ENCODE results near the gene PATL2.

PATL2 gene

DNA sequence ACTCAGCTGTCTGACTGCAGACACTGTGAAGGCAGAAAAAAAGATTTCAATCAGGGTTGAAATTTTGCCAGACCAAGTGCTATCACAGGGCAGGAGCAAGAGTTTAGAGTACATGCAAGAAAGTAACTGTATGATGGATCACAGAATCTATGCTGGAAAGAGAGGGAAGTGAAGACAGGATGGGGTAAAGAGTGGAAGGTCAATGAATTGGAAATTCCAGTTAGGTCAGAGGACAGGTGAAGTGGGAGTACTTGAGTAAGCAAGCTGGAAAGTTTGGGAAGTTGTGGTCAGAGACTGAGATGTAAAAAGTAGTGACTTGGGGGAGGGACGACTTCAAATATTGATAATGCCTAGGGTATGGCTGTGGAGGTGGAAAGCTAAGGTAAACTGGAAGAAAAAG lies 54.8 kb downstream of the PATL2 start (continued):
- TF ChIP-seq, protein P1, sequence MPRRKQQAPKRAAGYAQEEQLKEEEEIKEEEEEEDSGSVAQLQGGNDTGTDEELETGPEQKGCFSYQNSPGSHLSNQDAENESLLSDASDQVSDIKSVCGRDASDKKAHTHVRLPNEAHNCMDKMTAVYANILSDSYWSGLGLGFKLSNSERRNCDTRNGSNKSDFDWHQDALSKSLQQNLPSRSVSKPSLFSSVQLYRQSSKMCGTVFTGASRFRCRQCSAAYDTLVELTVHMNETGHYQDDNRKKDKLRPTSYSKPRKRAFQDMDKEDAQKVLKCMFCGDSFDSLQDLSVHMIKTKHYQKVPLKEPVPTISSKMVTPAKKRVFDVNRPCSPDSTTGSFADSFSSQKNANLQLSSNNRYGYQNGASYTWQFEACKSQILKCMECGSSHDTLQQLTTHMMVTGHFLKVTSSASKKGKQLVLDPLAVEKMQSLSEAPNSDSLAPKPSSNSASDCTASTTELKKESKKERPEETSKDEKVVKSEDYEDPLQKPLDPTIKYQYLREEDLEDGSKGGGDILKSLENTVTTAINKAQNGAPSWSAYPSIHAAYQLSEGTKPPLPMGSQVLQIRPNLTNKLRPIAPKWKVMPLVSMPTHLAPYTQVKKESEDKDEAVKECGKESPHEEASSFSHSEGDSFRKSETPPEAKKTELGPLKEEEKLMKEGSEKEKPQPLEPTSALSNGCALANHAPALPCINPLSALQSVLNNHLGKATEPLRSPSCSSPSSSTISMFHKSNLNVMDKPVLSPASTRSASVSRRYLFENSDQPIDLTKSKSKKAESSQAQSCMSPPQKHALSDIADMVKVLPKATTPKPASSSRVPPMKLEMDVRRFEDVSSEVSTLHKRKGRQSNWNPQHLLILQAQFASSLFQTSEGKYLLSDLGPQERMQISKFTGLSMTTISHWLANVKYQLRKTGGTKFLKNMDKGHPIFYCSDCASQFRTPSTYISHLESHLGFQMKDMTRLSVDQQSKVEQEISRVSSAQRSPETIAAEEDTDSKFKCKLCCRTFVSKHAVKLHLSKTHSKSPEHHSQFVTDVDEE (CRISPR knock-in tag; IDR thresholded peaks at IDR 0.05) = no peak
- TF ChIP-seq RARB (CRISPR knock-in tag; IDR thresholded peaks at IDR 0.05) (no peak), ZNF565 (CRISPR knock-in tag; conservative IDR thresholded peaks at IDR 0.05; ENCODE audit: low read depth) (no peak)

DNA sequence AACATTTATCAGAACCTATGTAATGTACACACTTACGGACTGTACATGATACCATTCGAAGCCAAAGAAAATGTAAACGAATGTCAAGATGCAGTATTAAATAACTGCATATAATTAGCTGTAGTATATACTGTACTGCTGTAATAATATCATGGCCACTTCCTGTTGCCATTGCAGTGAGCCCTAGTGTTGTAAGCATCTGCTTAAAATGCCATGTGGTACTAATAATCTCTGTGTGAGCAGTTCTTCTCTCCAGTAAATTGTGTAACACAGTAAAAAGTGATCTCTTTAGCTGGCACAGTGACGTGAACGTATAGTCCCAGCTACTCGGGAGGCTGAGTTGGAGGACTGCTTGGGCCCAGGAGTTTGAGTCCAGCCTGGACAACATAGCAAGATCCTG lies 56.3 kb downstream of the PATL2 start:
- TF ChIP-seq ESRRG (CRISPR knock-in tag; IDR thresholded peaks at IDR 0.05) (no peak), ZNF8 (CRISPR knock-in tag; IDR thresholded peaks at IDR 0.05) (no peak), ZFP3 (CRISPR knock-in tag; IDR thresholded peaks at IDR 0.05) (no peak), TCF4 (CRISPR knock-in tag; IDR thresholded peaks at IDR 0.05; ENCODE audit: borderline replicate concordance) (no peak), SNAI2 (CRISPR knock-in tag; IDR thresholded peaks at IDR 0.05) (no peak), PPARA (CRISPR knock-in tag; IDR thresholded peaks at IDR 0.05; ENCODE audit: borderline replicate concordance) (no peak), RARB (CRISPR knock-in tag; IDR thresholded peaks at IDR 0.05) (no peak), ARNTL (CRISPR knock-in tag; IDR thresholded peaks at IDR 0.05; ENCODE audit: borderline replicate concordance, low read depth) (no peak), ZNF565 (CRISPR knock-in tag; conservative IDR thresholded peaks at IDR 0.05; ENCODE audit: low read depth) (no peak), GLIS3 (CRISPR knock-in tag; IDR thresholded peaks at IDR 0.05) (no peak), ZC3H10 (CRISPR knock-in tag; IDR thresholded peaks at IDR 0.05) (no peak), OSR1 (CRISPR knock-in tag; IDR thresholded peaks at IDR 0.05) (no peak), TOX (CRISPR knock-in tag; IDR thresholded peaks at IDR 0.05; ENCODE audit: borderline replicate concordance) (no peak), ISL1 (CRISPR knock-in tag; IDR thresholded peaks at IDR 0.05) (no peak), ZNF70 (CRISPR knock-in tag; IDR thresholded peaks at IDR 0.05) (no peak)
- TF ChIP-seq, protein P1 (CRISPR knock-in tag; IDR thresholded peaks at IDR 0.05) = no peak
- TF ChIP-seq, protein P2, sequence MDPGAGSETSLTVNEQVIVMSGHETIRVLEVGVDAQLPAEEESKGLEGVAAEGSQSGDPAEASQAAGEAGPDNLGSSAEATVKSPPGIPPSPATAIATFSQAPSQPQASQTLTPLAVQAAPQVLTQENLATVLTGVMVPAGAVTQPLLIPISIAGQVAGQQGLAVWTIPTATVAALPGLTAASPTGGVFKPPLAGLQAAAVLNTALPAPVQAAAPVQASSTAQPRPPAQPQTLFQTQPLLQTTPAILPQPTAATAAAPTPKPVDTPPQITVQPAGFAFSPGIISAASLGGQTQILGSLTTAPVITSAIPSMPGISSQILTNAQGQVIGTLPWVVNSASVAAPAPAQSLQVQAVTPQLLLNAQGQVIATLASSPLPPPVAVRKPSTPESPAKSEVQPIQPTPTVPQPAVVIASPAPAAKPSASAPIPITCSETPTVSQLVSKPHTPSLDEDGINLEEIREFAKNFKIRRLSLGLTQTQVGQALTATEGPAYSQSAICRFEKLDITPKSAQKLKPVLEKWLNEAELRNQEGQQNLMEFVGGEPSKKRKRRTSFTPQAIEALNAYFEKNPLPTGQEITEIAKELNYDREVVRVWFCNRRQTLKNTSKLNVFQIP (CRISPR knock-in tag; IDR thresholded peaks at IDR 0.05; ENCODE audit: borderline replicate concordance, low read depth) = no peak
- TF ChIP-seq, protein P3, sequence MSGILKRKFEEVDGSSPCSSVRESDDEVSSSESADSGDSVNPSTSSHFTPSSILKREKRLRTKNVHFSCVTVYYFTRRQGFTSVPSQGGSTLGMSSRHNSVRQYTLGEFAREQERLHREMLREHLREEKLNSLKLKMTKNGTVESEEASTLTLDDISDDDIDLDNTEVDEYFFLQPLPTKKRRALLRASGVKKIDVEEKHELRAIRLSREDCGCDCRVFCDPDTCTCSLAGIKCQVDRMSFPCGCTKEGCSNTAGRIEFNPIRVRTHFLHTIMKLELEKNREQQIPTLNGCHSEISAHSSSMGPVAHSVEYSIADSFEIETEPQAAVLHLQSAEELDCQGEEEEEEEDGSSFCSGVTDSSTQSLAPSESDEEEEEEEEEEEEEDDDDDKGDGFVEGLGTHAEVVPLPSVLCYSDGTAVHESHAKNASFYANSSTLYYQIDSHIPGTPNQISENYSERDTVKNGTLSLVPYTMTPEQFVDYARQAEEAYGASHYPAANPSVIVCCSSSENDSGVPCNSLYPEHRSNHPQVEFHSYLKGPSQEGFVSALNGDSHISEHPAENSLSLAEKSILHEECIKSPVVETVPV (CRISPR knock-in tag; IDR thresholded peaks at IDR 0.05) = no peak
- TF ChIP-seq, protein P4, sequence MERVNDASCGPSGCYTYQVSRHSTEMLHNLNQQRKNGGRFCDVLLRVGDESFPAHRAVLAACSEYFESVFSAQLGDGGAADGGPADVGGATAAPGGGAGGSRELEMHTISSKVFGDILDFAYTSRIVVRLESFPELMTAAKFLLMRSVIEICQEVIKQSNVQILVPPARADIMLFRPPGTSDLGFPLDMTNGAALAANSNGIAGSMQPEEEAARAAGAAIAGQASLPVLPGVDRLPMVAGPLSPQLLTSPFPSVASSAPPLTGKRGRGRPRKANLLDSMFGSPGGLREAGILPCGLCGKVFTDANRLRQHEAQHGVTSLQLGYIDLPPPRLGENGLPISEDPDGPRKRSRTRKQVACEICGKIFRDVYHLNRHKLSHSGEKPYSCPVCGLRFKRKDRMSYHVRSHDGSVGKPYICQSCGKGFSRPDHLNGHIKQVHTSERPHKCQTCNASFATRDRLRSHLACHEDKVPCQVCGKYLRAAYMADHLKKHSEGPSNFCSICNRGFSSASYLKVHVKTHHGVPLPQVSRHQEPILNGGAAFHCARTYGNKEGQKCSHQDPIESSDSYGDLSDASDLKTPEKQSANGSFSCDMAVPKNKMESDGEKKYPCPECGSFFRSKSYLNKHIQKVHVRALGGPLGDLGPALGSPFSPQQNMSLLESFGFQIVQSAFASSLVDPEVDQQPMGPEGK (CRISPR knock-in tag; IDR thresholded peaks at IDR 0.05; ENCODE audit: borderline replicate concordance) = no peak
- no peak for ATAC-seq

DNA sequence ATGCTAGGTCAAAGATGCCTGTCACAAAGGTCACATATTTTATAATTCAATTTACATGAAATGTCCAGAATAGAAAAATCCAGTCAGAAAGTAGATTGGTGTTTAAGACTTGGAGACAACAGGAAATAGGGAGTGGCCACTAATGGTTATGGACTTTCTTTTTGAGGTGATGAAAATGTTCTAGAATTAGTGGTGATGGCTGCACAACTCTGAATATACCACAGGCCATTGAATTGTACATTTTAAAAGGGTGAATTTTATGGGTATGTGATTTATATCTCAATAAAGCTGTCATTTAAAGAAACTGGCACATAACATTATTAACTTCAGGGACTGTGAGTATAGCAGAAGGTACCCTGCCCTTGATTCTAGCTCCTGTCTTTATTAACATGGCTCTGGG lies 63.5 kb downstream of the PATL2 start:
- TF ChIP-seq ZC3H10 (CRISPR knock-in tag; IDR thresholded peaks at IDR 0.05) (no peak), TCF4 (CRISPR knock-in tag; IDR thresholded peaks at IDR 0.05; ENCODE audit: borderline replicate concordance) (no peak), ZNF8 (CRISPR knock-in tag; IDR thresholded peaks at IDR 0.05) (no peak), GLIS3 (CRISPR knock-in tag; IDR thresholded peaks at IDR 0.05) (no peak), ISL1 (CRISPR knock-in tag; IDR thresholded peaks at IDR 0.05) (no peak), PPARA (CRISPR knock-in tag; IDR thresholded peaks at IDR 0.05; ENCODE audit: borderline replicate concordance) (no peak), ZNF70 (CRISPR knock-in tag; IDR thresholded peaks at IDR 0.05) (no peak), ZFP3 (CRISPR knock-in tag; IDR thresholded peaks at IDR 0.05) (no peak), TOX (CRISPR knock-in tag; IDR thresholded peaks at IDR 0.05; ENCODE audit: borderline replicate concordance) (no peak), ZNF565 (CRISPR knock-in tag; conservative IDR thresholded peaks at IDR 0.05; ENCODE audit: low read depth) (no peak)
- TF ChIP-seq, protein P5, sequence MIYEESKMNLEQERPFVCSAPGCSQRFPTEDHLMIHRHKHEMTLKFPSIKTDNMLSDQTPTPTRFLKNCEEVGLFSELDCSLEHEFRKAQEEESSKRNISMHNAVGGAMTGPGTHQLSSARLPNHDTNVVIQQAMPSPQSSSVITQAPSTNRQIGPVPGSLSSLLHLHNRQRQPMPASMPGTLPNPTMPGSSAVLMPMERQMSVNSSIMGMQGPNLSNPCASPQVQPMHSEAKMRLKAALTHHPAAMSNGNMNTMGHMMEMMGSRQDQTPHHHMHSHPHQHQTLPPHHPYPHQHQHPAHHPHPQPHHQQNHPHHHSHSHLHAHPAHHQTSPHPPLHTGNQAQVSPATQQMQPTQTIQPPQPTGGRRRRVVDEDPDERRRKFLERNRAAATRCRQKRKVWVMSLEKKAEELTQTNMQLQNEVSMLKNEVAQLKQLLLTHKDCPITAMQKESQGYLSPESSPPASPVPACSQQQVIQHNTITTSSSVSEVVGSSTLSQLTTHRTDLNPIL (CRISPR knock-in tag; IDR thresholded peaks at IDR 0.05; ENCODE audit: low read depth) = no peak
- TF ChIP-seq, protein P4 (CRISPR knock-in tag; IDR thresholded peaks at IDR 0.05; ENCODE audit: borderline replicate concordance) = no peak
- TF ChIP-seq, protein P3 (CRISPR knock-in tag; IDR thresholded peaks at IDR 0.05) = no peak
- no peak for ATAC-seq

Measured in SK-N-SH treated with all-trans-retinoic acid at 6 μM for 48 hours (cell line).